Subcutaneous abdominal adipose tissue (tissue), 5 donors: Measurements from ENCODE around the gene TNFRSF9.

Experiments
- H3K27ac ChIP-seq: one replicate; pipeline ENCODE4 v1.7.0; 2013; ENCODE audit warnings: low read depth, mild to moderate bottlenecking, inconsistent platforms, low read length, moderate library complexity
- H3K27me3 ChIP-seq, 5 donors: one replicate each; pipeline ENCODE4 v1.7.0; 2013; ENCODE audit warnings: low read length in 5 of 5, inconsistent platforms in 1 of 5; ENCODE audit not compliant: control insufficient read depth in 5 of 5, insufficient read depth in 4 of 5
- H3K36me3 ChIP-seq, 5 donors: one replicate each; pipeline ENCODE4 v1.7.0; 2013; ENCODE audit warnings: low read length in 5 of 5; ENCODE audit not compliant: control insufficient read depth in 5 of 5, insufficient read depth in 5 of 5
- H3K4me1 ChIP-seq, 5 donors: one replicate each; pipeline ENCODE4 v1.7.0; 2013; ENCODE audit warnings: low read length in 5 of 5, mild to moderate bottlenecking in 3 of 5, moderate library complexity in 1 of 5; ENCODE audit not compliant: control insufficient read depth in 5 of 5, insufficient read depth in 5 of 5
- H3K4me3 ChIP-seq, 5 donors: one replicate each; pipeline ENCODE4 v1.7.0; 2013; ENCODE audit warnings: low read length in 5 of 5, low read depth in 1 of 5
- H3K9ac ChIP-seq, 5 donors: one replicate each; pipeline ENCODE4 v1.7.0; 2013; ENCODE audit warnings: low read length in 5 of 5, mild to moderate bottlenecking in 4 of 5, moderate library complexity in 3 of 5
- H3K9me3 ChIP-seq, 5 donors: one replicate each; pipeline ENCODE4 v1.7.0; 2013; ENCODE audit warnings: low read length in 5 of 5; ENCODE audit not compliant: control insufficient read depth in 5 of 5
- donor health status: healthy.
- donor health status: healthy.
- donor health status: healthy.
- donor health status: healthy.
- donor health status: healthy.

Gene TNFRSF9

DNA sequence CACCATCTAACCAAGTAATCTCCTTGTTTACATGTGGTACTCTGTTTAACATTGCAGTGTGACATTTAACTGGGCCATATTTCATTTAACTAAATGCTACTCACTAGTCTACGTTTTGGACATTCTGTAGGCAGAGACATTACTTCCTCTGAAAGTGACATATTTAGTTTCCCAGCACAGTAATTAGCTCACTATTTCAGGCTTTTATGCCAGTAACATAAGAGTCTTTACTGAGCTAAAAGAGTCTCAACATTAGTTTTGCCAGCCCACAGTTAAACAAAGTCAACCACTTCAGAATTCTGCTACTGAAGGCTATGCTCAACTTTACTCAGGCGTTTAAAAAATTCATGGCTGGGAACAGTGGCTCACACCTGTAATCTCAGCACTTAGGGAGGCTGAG, 2.6 kb upstream of the TNFRSF9 start:
- H3K27ac ChIP-seq: no peak overlapping the region
- no peak overlapping the region for H3K4me3 ChIP-seq

DNA sequence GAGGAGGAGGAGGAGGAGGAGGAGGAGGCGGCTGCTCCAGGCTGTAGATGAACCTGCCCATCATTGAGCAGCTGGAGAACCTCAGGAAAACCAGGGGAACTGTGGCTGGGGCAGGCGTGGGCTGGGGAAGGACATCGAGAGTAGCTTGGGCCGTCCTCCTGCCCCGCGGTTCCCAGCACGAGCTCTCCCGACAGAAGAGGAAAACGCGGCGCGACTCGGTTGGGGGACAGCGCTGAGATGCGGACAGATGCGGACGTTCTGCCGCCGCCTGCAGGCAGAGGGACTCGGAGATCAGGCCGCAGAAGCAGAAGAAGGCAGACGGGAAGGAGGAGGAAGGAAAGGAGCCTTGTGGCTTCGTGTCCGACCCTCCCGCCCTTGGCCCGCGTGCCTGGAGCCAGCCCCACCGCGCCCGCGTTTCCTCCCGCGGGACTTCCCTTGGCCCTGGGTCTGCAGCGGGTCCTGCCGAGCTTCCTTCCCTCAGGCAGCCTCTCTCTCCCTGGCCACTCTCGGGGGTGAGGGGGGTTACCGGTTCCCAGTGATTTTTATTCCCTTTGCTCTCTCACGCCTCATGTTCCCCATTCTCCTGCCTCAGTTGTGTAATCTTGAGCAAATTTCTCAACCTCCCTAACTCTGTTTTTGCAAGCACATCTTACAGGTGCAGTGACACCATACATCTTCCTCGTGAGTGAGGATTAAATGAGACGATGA, 1.7 kb upstream of the TNFRSF9 start:
- peaks cover 0 to 23% (median 12%) of the 10 kb centered on the region in 5 donors for H3K4me1 ChIP-seq
- H3K9me3 ChIP-seq: no peaks in the 10 kb centered on the region
- no peaks in the 10 kb centered on the region for H3K36me3 ChIP-seq
- H3K27me3 ChIP-seq: peaks cover 0 to 22% (median 4%) of the 10 kb centered on the region in 5 donors
- H3K27ac ChIP-seq: no peak overlapping the region
- H3K4me3 ChIP-seq: peak overlapping the region; percentile 35 to 55 (median 47)
- H3K9ac ChIP-seq: peak overlapping the region in 3 of 5 donors; percentile 24 to 60 (median 27)

More for the DNA sequence above, 2.6 kb upstream of the TNFRSF9 start:
- H3K9me3 ChIP-seq: no peaks in the 10 kb centered on the region
- peaks cover 0 to 19% (median 4%) of the 10 kb centered on the region in 5 donors for H3K27me3 ChIP-seq
- H3K4me1 ChIP-seq: peaks cover 0 to 23% (median 12%) of the 10 kb centered on the region in 5 donors
- H3K36me3 ChIP-seq: no peaks in the 10 kb centered on the region
- H3K9ac ChIP-seq: no peak overlapping the region

DNA sequence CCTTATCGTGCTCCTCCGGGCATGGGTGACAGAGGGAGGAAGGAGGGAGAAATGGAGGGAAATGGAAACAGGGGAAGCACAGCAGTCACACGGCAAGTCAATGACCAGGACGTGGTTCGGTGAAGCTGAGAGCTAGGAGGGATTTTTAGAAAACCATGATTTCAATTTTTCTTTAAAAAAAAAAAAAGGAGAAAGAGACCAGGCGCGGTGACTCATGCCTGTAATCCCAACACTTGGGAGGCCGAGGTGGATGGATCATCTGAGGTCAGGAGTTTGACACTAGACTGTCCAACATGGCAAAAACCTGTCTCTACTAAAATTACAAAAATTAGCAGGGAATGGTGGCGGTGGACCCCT, 776 bp upstream of the TNFRSF9 start:
- peaks cover 0 to 30% (median 4%) of the 10 kb centered on the region in 5 donors for H3K27me3 ChIP-seq
- no peak overlapping the region for H3K9ac ChIP-seq
- no peaks in the 10 kb centered on the region for H3K9me3 ChIP-seq
- no peaks in the 10 kb centered on the region for H3K36me3 ChIP-seq
- no peak overlapping the region for H3K27ac ChIP-seq
- no peak overlapping the region for H3K4me3 ChIP-seq
- H3K4me1 ChIP-seq: peaks cover 0 to 23% (median 12%) of the 10 kb centered on the region in 5 donors

DNA sequence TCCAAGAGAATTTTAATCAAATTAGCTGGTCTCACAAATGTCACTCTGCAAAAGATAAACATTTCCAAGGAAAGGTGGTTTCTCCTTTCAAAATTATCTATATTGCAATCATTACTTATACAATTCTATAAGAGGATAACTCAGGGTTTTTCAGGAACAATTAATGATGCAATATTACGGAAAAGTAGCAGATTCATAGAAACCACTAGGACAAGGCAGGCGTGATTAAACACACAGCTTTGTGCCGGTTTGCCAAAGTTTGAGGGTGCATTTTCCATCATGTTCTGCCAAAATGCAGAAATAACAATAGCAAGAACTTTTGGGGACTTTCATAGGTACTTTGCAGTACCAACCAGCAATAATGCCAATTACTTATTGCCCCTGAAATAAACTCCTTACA, 605 bp downstream of the TNFRSF9 start:
- H3K27me3 ChIP-seq: peaks cover 0 to 30% (median 4%) of the 10 kb centered on the region in 5 donors
- H3K27ac ChIP-seq: no peak overlapping the region
- no peak overlapping the region for H3K4me3 ChIP-seq

DNA sequence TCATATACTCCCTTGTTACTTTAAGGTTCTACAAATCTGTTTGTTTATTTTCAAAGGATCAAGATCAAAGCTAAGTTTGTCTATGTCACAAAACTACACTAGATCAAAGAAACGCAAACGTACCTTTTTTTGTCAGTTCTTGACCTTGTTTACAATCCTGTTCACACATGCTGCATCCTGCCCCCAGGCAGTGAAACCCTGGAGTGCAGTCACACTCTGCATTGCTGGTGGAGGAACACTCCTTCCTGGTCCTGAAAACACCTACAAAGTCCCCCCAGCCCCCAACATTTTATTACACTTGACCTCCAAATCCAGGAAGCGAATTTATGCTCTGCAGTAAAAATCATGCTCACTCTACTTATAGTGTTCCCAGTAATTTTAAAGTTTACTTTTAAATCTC, 2.6 kb downstream of the TNFRSF9 start:
- Histone ChIP-seq H3K27me3 (peaks cover 0 to 33% (median 9%) of the 10 kb centered on the region in 5 donors), H3K4me1 (peaks cover 0 to 22% (median 12%) of the 10 kb centered on the region in 5 donors), H3K27ac (no peak overlapping the region), H3K9me3 (no peaks in the 10 kb centered on the region), H3K9ac (no peak overlapping the region), H3K4me3 (no peak overlapping the region), H3K36me3 (no peaks in the 10 kb centered on the region)

More for the DNA sequence above, 605 bp downstream of the TNFRSF9 start:
- Histone ChIP-seq H3K9me3 (no peaks in the 10 kb centered on the region), H3K9ac (no peak overlapping the region), H3K36me3 (no peaks in the 10 kb centered on the region), H3K4me1 (peaks cover 0 to 23% (median 12%) of the 10 kb centered on the region in 5 donors)

DNA sequence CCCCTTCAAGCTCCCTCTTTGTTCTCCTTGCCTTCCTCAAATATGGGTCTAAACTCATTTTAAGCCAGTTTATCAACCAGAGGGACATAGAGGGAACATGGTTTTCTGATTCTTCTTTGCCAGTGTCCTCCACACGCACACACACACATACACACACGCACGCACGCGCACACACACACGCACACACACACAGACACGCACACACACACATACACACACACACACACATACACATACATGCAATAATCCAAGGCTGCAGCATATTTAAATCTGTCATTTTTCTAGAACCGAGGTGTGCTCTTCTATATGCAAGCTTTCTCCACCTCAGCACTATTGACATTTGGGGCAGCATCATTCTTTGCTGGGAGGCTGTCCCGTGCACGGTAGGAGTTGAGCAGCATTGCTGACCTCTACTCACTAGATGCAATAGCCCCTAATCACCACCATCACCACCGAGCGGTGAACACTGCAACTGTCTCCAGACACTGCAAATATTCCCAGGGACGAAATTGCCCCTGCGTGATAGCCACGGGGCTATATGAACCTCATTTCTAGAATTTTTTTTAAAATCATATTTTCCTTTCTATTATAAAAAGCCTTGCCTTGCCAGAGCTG, 8.0 kb downstream of the TNFRSF9 start:
- Histone ChIP-seq H3K36me3 (no peaks in the 10 kb centered on the region), H3K4me1 (peaks cover 0 to 3% (median 0%) of the 10 kb centered on the region in 5 donors), H3K9ac (no peak overlapping the region), H3K4me3 (no peak overlapping the region), H3K27ac (no peak overlapping the region), H3K27me3 (peaks cover 0 to 19% (median 4%) of the 10 kb centered on the region in 5 donors), H3K9me3 (no peaks in the 10 kb centered on the region)

DNA sequence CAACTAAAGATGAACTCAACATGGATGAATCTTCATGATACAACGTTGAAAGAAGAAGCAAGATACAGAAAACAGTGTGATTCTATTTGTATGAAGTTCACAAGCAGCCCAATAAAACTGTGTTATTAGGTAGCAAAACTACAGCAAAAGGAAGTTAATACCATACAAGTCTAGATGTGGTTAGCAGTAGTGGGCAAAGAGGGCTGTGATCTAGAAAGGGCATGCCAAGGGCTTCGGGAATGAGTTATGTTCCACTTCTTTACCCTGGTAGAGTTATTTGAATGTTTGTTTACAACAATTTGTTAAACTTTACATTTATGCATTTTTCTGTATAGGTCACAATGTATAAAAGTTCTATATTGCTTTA, 9.2 kb downstream of the TNFRSF9 start:
- no peaks in the 10 kb centered on the region for H3K36me3 ChIP-seq
- H3K4me1 ChIP-seq: peaks cover 0 to 3% (median 0%) of the 10 kb centered on the region in 5 donors
- peaks cover 0 to 14% (median 4%) of the 10 kb centered on the region in 5 donors for H3K27me3 ChIP-seq
- H3K9me3 ChIP-seq: no peaks in the 10 kb centered on the region
- no peak overlapping the region for H3K9ac ChIP-seq
- H3K4me3 ChIP-seq: no peak overlapping the region
- H3K27ac ChIP-seq: no peak overlapping the region

DNA sequence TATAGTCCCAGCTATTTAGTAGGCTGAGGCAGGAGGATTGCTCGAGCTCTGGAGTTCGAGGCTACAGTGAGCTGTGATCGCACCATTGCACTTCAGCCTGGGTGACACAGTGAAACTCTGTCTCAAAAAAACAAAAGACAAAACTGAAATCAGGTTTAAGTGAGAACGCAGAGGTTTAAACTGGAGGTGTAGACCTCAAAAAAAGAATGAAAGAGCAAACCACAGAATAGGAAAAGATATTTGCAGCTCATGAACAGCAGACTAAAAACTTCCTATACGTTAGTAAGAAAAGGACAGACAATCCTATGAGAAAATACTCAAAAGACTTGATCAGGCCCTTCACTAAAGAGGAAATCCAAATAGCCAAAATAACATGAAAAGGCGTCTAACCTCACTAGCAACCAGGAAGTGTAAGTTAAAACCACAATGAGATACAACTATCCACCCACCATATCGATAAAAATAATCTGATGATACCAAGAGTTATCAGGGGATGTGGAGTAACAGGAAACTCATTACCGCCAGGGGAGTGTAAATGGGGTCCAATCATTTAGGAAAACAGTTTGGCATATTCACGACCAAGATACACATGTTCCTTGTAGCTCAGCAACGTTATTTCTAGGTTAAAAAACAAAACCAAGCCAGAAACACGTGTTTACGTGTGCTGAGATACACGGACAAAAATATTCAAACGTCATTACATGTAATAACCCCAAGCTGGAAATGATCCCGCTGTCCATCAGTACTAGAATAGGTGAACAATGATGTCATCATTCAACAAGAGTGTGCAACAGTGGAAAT, 9.8 kb downstream of the TNFRSF9 start:
- no peaks in the 10 kb centered on the region for H3K36me3 ChIP-seq
- no peaks in the 10 kb centered on the region for H3K9me3 ChIP-seq
- H3K9ac ChIP-seq: no peak overlapping the region
- no peak overlapping the region for H3K4me3 ChIP-seq
- no peak overlapping the region for H3K27ac ChIP-seq
- H3K4me1 ChIP-seq: peaks cover 0 to 3% (median 0%) of the 10 kb centered on the region in 5 donors
- peaks cover 0 to 14% (median 4%) of the 10 kb centered on the region in 5 donors for H3K27me3 ChIP-seq

DNA sequence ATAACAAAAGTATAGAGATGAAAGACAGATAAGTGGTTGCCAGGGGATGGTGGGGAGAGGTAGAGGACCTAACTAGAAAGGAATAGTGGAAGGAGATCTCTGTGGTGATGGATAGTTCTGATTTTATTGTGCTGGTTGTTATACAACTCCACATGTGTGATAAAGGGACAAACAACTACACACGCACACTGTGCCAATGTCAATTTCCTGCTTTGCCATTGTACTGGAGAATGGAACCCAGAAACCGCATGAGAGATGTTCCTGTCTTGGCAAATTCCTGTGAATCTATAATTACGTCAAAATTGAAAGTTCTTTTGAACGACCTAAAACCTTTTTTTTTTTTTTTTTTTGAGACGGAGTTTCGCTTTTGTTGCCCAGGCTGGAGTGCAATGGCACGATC, 11.0 kb downstream of the TNFRSF9 start:
- Histone ChIP-seq H3K4me1 (peaks cover 0 to 3% (median 0%) of the 10 kb centered on the region in 5 donors), H3K27me3 (peaks cover 0 to 15% (median 2%) of the 10 kb centered on the region in 5 donors), H3K27ac (no peak overlapping the region), H3K9me3 (no peaks in the 10 kb centered on the region), H3K9ac (peak overlapping the region in 1 of 5 donors; percentile 20), H3K4me3 (no peak overlapping the region), H3K36me3 (no peaks in the 10 kb centered on the region)

DNA sequence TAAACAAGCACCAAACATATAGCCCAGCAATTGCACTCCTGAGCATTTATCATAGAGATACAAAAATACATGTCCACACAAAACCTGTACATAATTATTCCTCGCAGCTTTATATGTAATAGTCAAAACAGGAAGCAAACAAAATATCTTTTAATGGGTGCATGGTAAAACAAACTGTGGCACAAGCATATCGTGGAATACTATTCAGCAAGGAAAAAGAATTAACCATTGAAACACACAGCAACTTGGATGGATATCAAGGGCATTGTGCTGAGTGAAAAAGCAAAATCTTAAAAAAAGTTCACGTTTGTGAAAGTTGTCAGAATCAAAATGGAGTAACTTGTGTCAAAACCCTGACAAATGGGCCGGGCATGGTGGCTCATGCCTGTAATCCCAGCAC, 12.4 kb downstream of the TNFRSF9 start:
- H3K4me1 ChIP-seq: peaks cover 0 to 3% (median 0%) of the 10 kb centered on the region in 5 donors
- H3K27ac ChIP-seq: no peak overlapping the region
- H3K4me3 ChIP-seq: no peak overlapping the region
- H3K27me3 ChIP-seq: peaks cover 0 to 14% (median 2%) of the 10 kb centered on the region in 5 donors
- H3K9me3 ChIP-seq: no peaks in the 10 kb centered on the region
- no peaks in the 10 kb centered on the region for H3K36me3 ChIP-seq
- no peak overlapping the region for H3K9ac ChIP-seq
